HCT116 (cell line): ENCODE measurements around the gene DUS4L. TPM values are rescaled to one million over a fixed set of nuclear protein-coding genes. Genes with fewer than 3 reads are reported as not detected.

Source experiments
- ATAC-seq: fragments of 200-7000 bp; cut with Tn5 transposase; 2 replicates; pipeline ENCODE4 v1.9.1; 2020; ENCODE audit warnings: mild to moderate bottlenecking, moderate library complexity
- BruUV-seq: library from RNA; stranded (reverse); fragments of 400-500 nt; replicated peaks from 2 replicates; lab custom pipeline; 2021; lab: Mats Ljungman, UMichigan
- CTCF ChIA-PET: fragments of 300-600 bp; sonication (Branson Sonifier 250); formaldehyde crosslinking; loops from one replicate; lab custom pipeline; 2021; ENCODE audit warnings: antibody characterized with exemption; lab: Charles Lee
- POLR2A ChIA-PET: fragments of 300-600, 350-600 bp; sonication (Branson Sonifier 250); formaldehyde crosslinking; loops from one replicate; lab custom pipeline; 2021; ENCODE audit warnings: antibody characterized with exemption; lab: Charles Lee
- RAD21 ChIA-PET, 2 experiments: fragments of 300-600 bp; sonication (Branson Sonifier 250); formaldehyde crosslinking; loops; one replicate each; lab custom pipeline; 2023; ENCODE audit warnings: low total read pairs in 2 of 2; ENCODE audit not compliant: uncharacterized antibody in 2 of 2, unreplicated experiment in 2 of 2, low non-redundant PET in 1 of 2; lab: Charles Lee
- DNase-seq: peaks from one replicate; pipeline ENCODE4 v3.0.0-alpha.2; 2010; ENCODE audit warnings: low read depth, low spot score
- H2AFZ ChIP-seq: fragments of 200-600 bp; shearing (Covaris generic), sonication (generic); 2 replicates; pipeline ENCODE4 v1.6.1; 2017; ENCODE audit warnings: low read depth, mixed run types, mixed read lengths, antibody characterized with exemption, low read length; ENCODE audit not compliant: poor library complexity, severe bottlenecking
- H3K27ac ChIP-seq: 2 replicates; pipeline ENCODE4 v1.5.1; 2012; ENCODE audit warnings: low read depth, low read length
- H3K27me3 ChIP-seq: fragments of 200-600 bp; sonication (generic); 2 replicates; pipeline ENCODE4 v1.6.1; 2016; ENCODE audit warnings: mixed run types, low read length, mixed read lengths; ENCODE audit not compliant: insufficient read depth
- H3K36me3 ChIP-seq, 2 experiments: fragments of 200-500 bp in 1 of 2; fragments of 200-600 bp in 1 of 2; sonication (Bioruptor generic) in 1 of 2; sonication (generic) in 1 of 2; 2 replicates each; pipeline versions ENCODE4 v1.5.1 to v1.6.1; 2014 to 2016; ENCODE audit warnings: low read length in 2 of 2, inconsistent platforms in 1 of 2, mixed read lengths in 1 of 2, mixed run types in 1 of 2; ENCODE audit not compliant: insufficient read depth in 2 of 2, control insufficient read depth in 1 of 2
- H3K4me1 ChIP-seq, 2 experiments: fragments of 200-600 bp in 1 of 2; sonication (generic) in 1 of 2; 2 replicates each; pipeline versions ENCODE4 v1.5.1 to v1.6.1; 2012 to 2017; ENCODE audit warnings: low read length in 2 of 2, inconsistent platforms in 1 of 2, mild to moderate bottlenecking in 1 of 2, mixed read lengths in 1 of 2, mixed run types in 1 of 2, moderate library complexity in 1 of 2; ENCODE audit not compliant: insufficient read depth in 2 of 2, control insufficient read depth in 1 of 2
- H3K4me2 ChIP-seq: fragments of 200-600 bp; sonication (generic); 2 replicates; pipeline ENCODE4 v1.6.1; 2017; ENCODE audit warnings: mixed run types, low read length, mixed read lengths
- H3K4me3 ChIP-seq, 2 experiments: fragments of 200-600 bp in 1 of 2; sonication (generic) in 1 of 2; replicated peaks in 1 of 2; 2 replicates each; pipeline ENCODE4 v1.5.1; 2011 to 2016; ENCODE audit warnings: low read length in 2 of 2, control low read depth in 1 of 2, low read depth in 1 of 2, mild to moderate bottlenecking in 1 of 2, mixed read lengths in 1 of 2, mixed run types in 1 of 2
- H3K79me2 ChIP-seq: fragments of 200-600 bp; sonication (generic); 2 replicates; pipeline ENCODE4 v1.6.1; 2017; ENCODE audit warnings: mild to moderate bottlenecking, mixed run types, low read length, moderate library complexity, mixed read lengths; ENCODE audit not compliant: insufficient read depth
- H3K9ac ChIP-seq: fragments of 200-600 bp; sonication (generic); 2 replicates; pipeline ENCODE4 v1.6.1; 2016; ENCODE audit warnings: low read length, mixed read lengths
- H3K9me2 ChIP-seq: fragments of 200-600 bp; sonication (generic), shearing (Covaris generic); 2 replicates; pipeline ENCODE4 v1.6.1; 2017; ENCODE audit warnings: mixed run types, mild to moderate bottlenecking, moderate library complexity; ENCODE audit not compliant: insufficient read depth
- H3K9me3 ChIP-seq, 2 experiments: fragments of 200-500 bp in 1 of 2; fragments of 200-600 bp in 1 of 2; sonication (Bioruptor generic) in 1 of 2; sonication (generic) in 1 of 2; 2 replicates each; pipeline ENCODE4 v1.6.1; 2014 to 2017; ENCODE audit warnings: low read length in 2 of 2, mixed read lengths in 2 of 2, inconsistent platforms in 1 of 2, low read depth in 1 of 2, mild to moderate bottlenecking in 1 of 2, mixed run types in 1 of 2, moderate library complexity in 1 of 2; ENCODE audit not compliant: control insufficient read depth in 1 of 2, insufficient read depth in 1 of 2
- H4K20me1 ChIP-seq: fragments of 200-600 bp; sonication (generic), shearing (Covaris generic); 2 replicates; pipeline ENCODE4 v1.6.1; 2017; ENCODE audit warnings: mixed run types, mild to moderate bottlenecking, moderate library complexity; ENCODE audit not compliant: insufficient read depth
- CBX3 ChIP-seq: IDR thresholded peaks from 2 replicates; pipeline ENCODE4 v1.6.1; 2012; ENCODE audit warnings: low read depth
- EZH2phosphoT487 ChIP-seq: fragments of 200-600 bp; IDR thresholded peaks from 2 replicates; pipeline ENCODE4 v1.6.1; 2018; ENCODE audit warnings: antibody characterized with exemption, borderline replicate concordance
- RAD21 ChIP-seq: IDR thresholded peaks from 2 replicates; pipeline ENCODE4 v1.6.1; 2012; ENCODE audit warnings: low read depth, mild to moderate bottlenecking
- SP1 ChIP-seq: IDR thresholded peaks from 2 replicates; pipeline ENCODE4 v1.6.1; 2012; ENCODE audit warnings: low read depth
- YY1 ChIP-seq: IDR thresholded peaks from 2 replicates; pipeline ENCODE4 v1.6.1; 2011; ENCODE audit warnings: low read length, low read depth, moderate library complexity, mild to moderate bottlenecking; ENCODE audit not compliant: insufficient replicate concordance; ENCODE audit errors: extremely low read depth
- intact Hi-C: fragments of 100-400 bp; cut with micrococcal nuclease; formaldehyde crosslinking; loops from 2 replicates; pipeline ENCODE4 v1.10.0; 2022
- total RNA-seq: library from RNA; stranded (reverse); gene quantifications from one replicate; pipeline ENCODE4 v1.2.1, GENCODE V29; 2021; ENCODE audit not compliant: unreplicated experiment
- TF ChIP-seq, protein P1 (sequence below): IDR thresholded peaks from 2 replicates; pipeline ENCODE4 v1.6.1; 2012
- TF ChIP-seq, protein P2 (sequence below): IDR thresholded peaks from 2 replicates; pipeline ENCODE4 v1.6.1; 2012; ENCODE audit warnings: low read depth
- TF ChIP-seq, protein P3 (sequence below), 3 experiments: fragments of 200-600 bp in 1 of 3; sonication (generic) in 1 of 3; IDR thresholded peaks in 2 of 3; conservative IDR thresholded peaks in 1 of 3; 2 replicates each; pipeline ENCODE4 v1.5.1; 2012 to 2017; ENCODE audit warnings: low read depth in 2 of 3, low read length in 2 of 3, antibody characterized with exemption in 1 of 3, borderline replicate concordance in 1 of 3, control low read depth in 1 of 3, mild to moderate bottlenecking in 1 of 3, mixed read lengths in 1 of 3, mixed run types in 1 of 3, moderate library complexity in 1 of 3; ENCODE audit not compliant: insufficient read depth in 1 of 3

The DUS4L gene
- total RNA-seq, 1 experiment from 2014 or later: 12.6 TPM

DNA sequence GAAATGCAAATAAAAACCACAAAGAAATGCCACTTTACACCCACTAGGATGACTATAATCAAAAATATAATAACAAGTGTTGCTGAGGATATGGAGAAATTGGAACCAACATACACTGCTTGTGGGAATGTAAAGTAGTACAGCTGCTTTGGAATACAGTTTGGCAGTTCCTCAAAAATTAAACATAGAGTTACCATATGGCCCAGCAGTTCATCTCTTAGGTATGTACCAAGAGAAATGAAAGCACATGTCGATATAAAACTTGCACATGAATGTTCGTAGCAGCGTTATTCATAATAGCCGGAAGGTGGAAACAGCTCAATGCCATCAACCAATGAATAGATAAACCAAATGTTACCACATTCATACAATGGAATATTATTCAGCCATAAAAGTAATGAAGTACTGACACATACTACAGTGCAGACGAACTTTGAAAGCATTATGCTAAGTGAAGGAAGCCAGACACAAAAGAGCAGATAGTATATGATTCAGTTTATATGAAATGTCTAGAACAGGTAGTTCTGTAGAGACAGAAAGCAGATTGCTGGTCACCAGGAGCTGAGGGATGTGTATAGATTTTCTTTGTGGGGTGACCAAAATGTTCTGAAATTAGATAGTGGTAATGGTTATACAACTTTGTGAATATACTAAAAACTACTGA is 28.7 kb downstream of the DUS4L start:
- H3K36me3 ChIP-seq: peaks cover 0 to 16% of the 10 kb centered on the region in 2 experiments; a peak in 1 of 4 replicates
- ChIA-PET CTCF (no interaction called here), POLR2A (no interaction called here), RAD21 (no interaction called here)
- no peak overlapping the region for H3K27ac ChIP-seq
- H3K4me3 ChIP-seq: no peak overlapping the region
- no peaks in the 10 kb centered on the region for H3K9me2 ChIP-seq
- peaks cover 6% of the 10 kb centered on the region; the same call in 1 of the 2 replicates for H3K79me2 ChIP-seq
- ATAC-seq: no peak
- intact Hi-C loops: loop anchor here (10.0 kb wide), 1 partner anchor 338 kb away; no protein-coding TSS in a partner anchor
- H3K9me3 ChIP-seq: no peaks in the 10 kb centered on the region
- DNase-seq: no peak
- no peak overlapping the region for H3K4me2 ChIP-seq
- H4K20me1 ChIP-seq: no peaks in the 10 kb centered on the region
- no peak overlapping the region for H2AFZ ChIP-seq
- H3K9ac ChIP-seq: no peak overlapping the region
- TF ChIP-seq, protein P1, sequence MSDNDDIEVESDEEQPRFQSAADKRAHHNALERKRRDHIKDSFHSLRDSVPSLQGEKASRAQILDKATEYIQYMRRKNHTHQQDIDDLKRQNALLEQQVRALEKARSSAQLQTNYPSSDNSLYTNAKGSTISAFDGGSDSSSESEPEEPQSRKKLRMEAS: no peak
- no peak for TF ChIP-seq RAD21
- TF ChIP-seq CBX3: no peak
- TF ChIP-seq EZH2phosphoT487: no peak
- TF ChIP-seq YY1: no peak
- TF ChIP-seq, protein P2, sequence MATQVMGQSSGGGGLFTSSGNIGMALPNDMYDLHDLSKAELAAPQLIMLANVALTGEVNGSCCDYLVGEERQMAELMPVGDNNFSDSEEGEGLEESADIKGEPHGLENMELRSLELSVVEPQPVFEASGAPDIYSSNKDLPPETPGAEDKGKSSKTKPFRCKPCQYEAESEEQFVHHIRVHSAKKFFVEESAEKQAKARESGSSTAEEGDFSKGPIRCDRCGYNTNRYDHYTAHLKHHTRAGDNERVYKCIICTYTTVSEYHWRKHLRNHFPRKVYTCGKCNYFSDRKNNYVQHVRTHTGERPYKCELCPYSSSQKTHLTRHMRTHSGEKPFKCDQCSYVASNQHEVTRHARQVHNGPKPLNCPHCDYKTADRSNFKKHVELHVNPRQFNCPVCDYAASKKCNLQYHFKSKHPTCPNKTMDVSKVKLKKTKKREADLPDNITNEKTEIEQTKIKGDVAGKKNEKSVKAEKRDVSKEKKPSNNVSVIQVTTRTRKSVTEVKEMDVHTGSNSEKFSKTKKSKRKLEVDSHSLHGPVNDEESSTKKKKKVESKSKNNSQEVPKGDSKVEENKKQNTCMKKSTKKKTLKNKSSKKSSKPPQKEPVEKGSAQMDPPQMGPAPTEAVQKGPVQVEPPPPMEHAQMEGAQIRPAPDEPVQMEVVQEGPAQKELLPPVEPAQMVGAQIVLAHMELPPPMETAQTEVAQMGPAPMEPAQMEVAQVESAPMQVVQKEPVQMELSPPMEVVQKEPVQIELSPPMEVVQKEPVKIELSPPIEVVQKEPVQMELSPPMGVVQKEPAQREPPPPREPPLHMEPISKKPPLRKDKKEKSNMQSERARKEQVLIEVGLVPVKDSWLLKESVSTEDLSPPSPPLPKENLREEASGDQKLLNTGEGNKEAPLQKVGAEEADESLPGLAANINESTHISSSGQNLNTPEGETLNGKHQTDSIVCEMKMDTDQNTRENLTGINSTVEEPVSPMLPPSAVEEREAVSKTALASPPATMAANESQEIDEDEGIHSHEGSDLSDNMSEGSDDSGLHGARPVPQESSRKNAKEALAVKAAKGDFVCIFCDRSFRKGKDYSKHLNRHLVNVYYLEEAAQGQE: no peak
- TF ChIP-seq, protein P3, sequence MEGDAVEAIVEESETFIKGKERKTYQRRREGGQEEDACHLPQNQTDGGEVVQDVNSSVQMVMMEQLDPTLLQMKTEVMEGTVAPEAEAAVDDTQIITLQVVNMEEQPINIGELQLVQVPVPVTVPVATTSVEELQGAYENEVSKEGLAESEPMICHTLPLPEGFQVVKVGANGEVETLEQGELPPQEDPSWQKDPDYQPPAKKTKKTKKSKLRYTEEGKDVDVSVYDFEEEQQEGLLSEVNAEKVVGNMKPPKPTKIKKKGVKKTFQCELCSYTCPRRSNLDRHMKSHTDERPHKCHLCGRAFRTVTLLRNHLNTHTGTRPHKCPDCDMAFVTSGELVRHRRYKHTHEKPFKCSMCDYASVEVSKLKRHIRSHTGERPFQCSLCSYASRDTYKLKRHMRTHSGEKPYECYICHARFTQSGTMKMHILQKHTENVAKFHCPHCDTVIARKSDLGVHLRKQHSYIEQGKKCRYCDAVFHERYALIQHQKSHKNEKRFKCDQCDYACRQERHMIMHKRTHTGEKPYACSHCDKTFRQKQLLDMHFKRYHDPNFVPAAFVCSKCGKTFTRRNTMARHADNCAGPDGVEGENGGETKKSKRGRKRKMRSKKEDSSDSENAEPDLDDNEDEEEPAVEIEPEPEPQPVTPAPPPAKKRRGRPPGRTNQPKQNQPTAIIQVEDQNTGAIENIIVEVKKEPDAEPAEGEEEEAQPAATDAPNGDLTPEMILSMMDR (IDR thresholded peaks at IDR 0.05 in 2 of 3, conservative IDR thresholded peaks at IDR 0.05 in 1 of 3; ENCODE audit: borderline replicate concordance in 1 of 3, insufficient read depth in 1 of 3, low read depth in 2 of 3, low read length in 2 of 3): no peak
- TF ChIP-seq SP1: no peak
- BruUV-seq: no TSS peak
- H3K27me3 ChIP-seq: no peaks in the 10 kb centered on the region
- no peaks in the 10 kb centered on the region for H3K4me1 ChIP-seq
